MCF 10A (cell line): ENCODE measurements around the gene EIF4B. TPM values are rescaled to one million over a fixed set of nuclear protein-coding genes. Genes with fewer than 3 reads are reported as not detected.

Experiments
- Bru-seq: library from RNA; stranded (reverse); fragments of 400-500 nt; gene quantifications from one replicate; lab custom pipeline; 2021; lab: Mats Ljungman, UMichigan
- BruChase-seq, 2 experiments: library from RNA; stranded (reverse); fragments of 400-500 nt; gene quantifications; one replicate each; lab custom pipeline; 2021; lab: Mats Ljungman, UMichigan
- BruUV-seq: library from RNA; stranded (reverse); fragments of 400-500 nt; replicated peaks from 2 replicates; lab custom pipeline; 2021; lab: Mats Ljungman, UMichigan
- CTCF ChIA-PET: fragments of 300-600 bp; sonication (Branson Sonifier 250); formaldehyde crosslinking; extraction: SDS; loops from one replicate; lab custom pipeline; 2021; ENCODE audit warnings: antibody characterized with exemption, inconsistent platforms; lab: Yijun Ruan, JAX
- POLR2A ChIA-PET: fragments of 300-600, 350-650 bp; sonication (Branson Sonifier 250); formaldehyde crosslinking; extraction: SDS; loops from one replicate; lab custom pipeline; 2020; ENCODE audit warnings: antibody characterized with exemption, inconsistent platforms; lab: Yijun Ruan, JAX
- DNase-seq: peaks from one replicate; pipeline ENCODE4 v3.0.0-alpha.2; 2018; ENCODE audit not compliant: unreplicated experiment
- H3K27ac Mint-ChIP-seq: one replicate; pipeline ENCODE4 v1.8.0; 2022; ENCODE audit warnings: mild to moderate bottlenecking, low read depth, mixed read lengths; ENCODE audit not compliant: unreplicated experiment
- H3K27me3 Mint-ChIP-seq: one replicate; pipeline ENCODE4 v1.8.0; 2022; ENCODE audit warnings: mixed read lengths; ENCODE audit not compliant: insufficient read depth, unreplicated experiment
- H3K36me3 Mint-ChIP-seq: one replicate; pipeline ENCODE4 v1.8.0; 2022; ENCODE audit warnings: mild to moderate bottlenecking, moderate library complexity, mixed read lengths; ENCODE audit not compliant: insufficient read depth, unreplicated experiment
- H3K4me1 Mint-ChIP-seq: one replicate; pipeline ENCODE4 v1.8.0; 2022; ENCODE audit warnings: mixed read lengths; ENCODE audit not compliant: insufficient read depth, unreplicated experiment
- H3K4me3 Mint-ChIP-seq: one replicate; pipeline ENCODE4 v1.8.0; 2022; ENCODE audit warnings: mild to moderate bottlenecking, moderate library complexity, mixed read lengths; ENCODE audit not compliant: unreplicated experiment
- H3K9me3 Mint-ChIP-seq: one replicate; pipeline ENCODE4 v1.8.0; 2022; ENCODE audit warnings: mixed read lengths; ENCODE audit not compliant: unreplicated experiment
- CTCF ChIP-seq: fragments of 200-600 bp; IDR thresholded peaks from one replicate; pipeline ENCODE4 v1.8.0; 2022; ENCODE audit warnings: antibody characterized with exemption, mild to moderate bottlenecking; ENCODE audit not compliant: unreplicated experiment
- intact Hi-C: fragments of 100-400 bp; cut with micrococcal nuclease; formaldehyde crosslinking; loops from 2 replicates; pipeline ENCODE4 v1.14.1; 2022
- long read RNA-seq: library from polyadenylated mRNA; stranded (forward); transcript quantifications from one replicate; pipeline ENCODE4 v2.0.0, GENCODE V29; 2022
- total RNA-seq: library from RNA; stranded (reverse); gene quantifications from 2 replicates; pipeline ENCODE4 v1.2.3, GENCODE V29; 2022

Gene EIF4B
- total RNA-seq (580 and 658 TPM in 2 replicates), Bru-seq, nascent RNA (percentile 98 among the genes with signal in this experiment), BruChase-seq, experiment 1, labeled RNA remaining after a 6-hour chase (percentile 99 among the genes with signal in this experiment), BruChase-seq, experiment 2, labeled RNA remaining after a 2-hour chase (percentile 98 among the genes with signal in this experiment)
- long read RNA-seq, full-length matches to known transcripts = 201 of 328 reads
- long read RNA-seq, partial matches to known transcripts = 81 of 328 reads
- long read RNA-seq, other reads (novel, unspliced or antisense) = 46 of 328 reads

DNA sequence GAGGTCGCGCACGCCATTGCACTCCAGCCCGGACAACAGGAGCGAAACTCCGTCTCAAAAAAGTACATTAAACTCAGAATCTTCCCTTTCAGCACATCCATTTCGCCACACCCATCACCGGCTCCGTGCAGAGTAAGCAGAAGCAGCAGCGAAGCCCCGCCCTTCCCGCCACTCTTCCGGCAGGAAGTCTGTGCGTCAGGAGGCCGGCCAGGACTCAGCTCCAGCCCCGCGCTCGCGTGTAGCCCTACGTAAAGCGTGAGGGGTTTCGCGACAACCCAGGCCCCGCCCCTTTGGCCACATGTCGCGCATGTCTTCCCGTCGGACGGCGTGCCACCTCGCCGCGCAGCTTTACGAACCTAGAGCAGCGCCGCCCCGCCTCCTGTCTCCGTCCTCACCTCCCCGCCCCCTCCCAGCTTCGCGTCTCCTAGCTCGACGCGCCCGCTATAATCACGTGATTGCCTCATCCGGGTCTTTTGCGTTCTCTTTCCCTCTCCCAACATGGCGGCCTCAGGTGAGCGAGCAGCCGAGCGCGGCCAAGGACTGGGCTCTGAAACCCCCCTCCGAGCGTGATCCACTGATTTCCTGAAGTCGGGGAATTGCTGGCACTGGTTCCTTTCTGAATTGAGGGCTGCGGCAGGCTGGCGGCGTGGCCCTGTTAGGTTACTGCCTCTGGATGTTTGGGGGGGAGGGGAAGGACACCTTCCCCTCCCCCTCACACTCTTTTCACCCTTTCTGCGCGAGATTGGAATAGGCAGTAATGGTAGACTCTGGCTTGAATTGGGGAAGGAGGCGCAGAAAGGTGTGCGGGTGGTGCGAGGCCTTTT, at the start of gene EIF4B:
Gene EIF4B, plus strand, starts transcription at position 471 of the 824 bp plus-strand sequence. Its CDS starts 28 bp downstream, at position 499.
- peak within 1 kb of the TSS; percentile 98 for H3K4me3 Mint-ChIP-seq

GRCh38 chr12:52956987-52957386, 49.3 kb upstream of the EIF4B start:
- intact Hi-C loops = no loop called here
- Mint-ChIP-seq H3K9me3 (peaks cover 5% of the 10 kb centered on the region), H3K4me1 (peaks cover 2% of the 10 kb centered on the region), H3K36me3 (peaks cover 12% of the 10 kb centered on the region), H3K27me3 (no peaks in the 10 kb centered on the region), H3K4me3 (no peak overlapping the region), H3K27ac (no peak overlapping the region)
- BruUV-seq = no TSS peak
- no peak for DNase-seq
- TF ChIP-seq CTCF = no peak
- ChIA-PET POLR2A (interaction anchor here (0.6 to 1.5 kb wide), 4 partner anchors 8 to 52 kb away, joined by 3 to 5 read pairs (median 4); partner anchors contain the start of genes KRT18 and KRT8), CTCF (interaction anchor here (1.1 to 2.4 kb wide), 3 partner anchors 23 to 436 kb away, joined by 4 to 16 read pairs (median 8); no protein-coding TSS in a partner anchor)

More for the DNA sequence above, at the start of gene EIF4B:
- no TSS peak for BruUV-seq
- TF ChIP-seq CTCF = no peak
- no peaks in the 10 kb centered on the region for H3K9me3 Mint-ChIP-seq
- H3K4me1 Mint-ChIP-seq = peaks cover 31% of the 10 kb centered on the region
- peak; percentile 99 for DNase-seq
- CTCF ChIA-PET = interaction anchor here (0.6 to 1.7 kb wide), 8 partner anchors 14 to 976 kb away, joined by 3 to 7 read pairs (median 4); no protein-coding TSS in a partner anchor
- no peaks in the 10 kb centered on the region for H3K27me3 Mint-ChIP-seq
- peak within 1 kb of the TSS; percentile 98 for H3K27ac Mint-ChIP-seq
- peaks cover 46% of the 10 kb centered on the region for H3K36me3 Mint-ChIP-seq
- intact Hi-C loops = loop anchor here (2.0 kb wide), 1 partner anchor 73 kb away; the partner anchor contains the start of gene SPRYD3
- POLR2A ChIA-PET = interaction anchor here (0.6 to 3.1 kb wide), 49 partner anchors 9 to 1137 kb away, joined by 3 to 34 read pairs (median 4); partner anchors contain the start of genes AAAS, CSAD, KRT18 and KRT5

DNA sequence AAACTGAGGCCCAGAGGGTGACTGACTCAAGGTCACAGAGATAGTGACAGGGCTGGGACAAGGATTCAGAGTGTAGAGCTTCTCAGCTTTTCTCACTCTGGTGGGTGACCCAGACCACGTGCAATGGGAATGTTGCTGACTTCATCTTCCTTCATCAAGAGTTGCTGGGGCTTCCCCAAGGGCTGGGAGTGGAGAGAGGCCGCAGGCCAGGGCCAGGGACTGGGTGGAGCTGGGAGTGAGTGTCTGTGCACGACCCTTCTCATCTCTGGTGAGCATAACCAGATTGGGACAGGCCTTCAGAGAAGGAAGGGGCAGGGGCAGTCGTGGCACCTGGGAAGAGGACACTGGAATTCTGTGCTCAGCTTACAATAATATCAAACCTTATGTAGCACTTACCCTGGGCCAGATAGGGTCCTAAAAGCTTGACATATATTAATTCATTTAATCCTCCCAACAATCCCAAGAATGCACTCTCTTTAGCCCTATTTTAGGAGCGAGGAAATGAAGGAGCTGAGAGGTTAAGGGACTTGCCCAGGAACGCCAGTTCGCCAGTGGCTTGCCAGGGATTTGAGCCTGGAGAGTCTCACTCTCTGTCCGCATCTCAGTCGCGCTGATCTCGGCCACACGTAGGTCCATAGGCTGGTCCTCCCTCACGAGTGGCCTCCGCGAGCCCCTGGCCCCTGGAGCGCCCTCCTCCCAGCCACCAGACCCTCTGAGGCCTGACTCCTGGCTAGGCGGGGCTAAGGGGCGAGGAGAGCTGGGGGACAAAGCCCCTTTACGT, 41.5 kb upstream of the EIF4B start:
- DNase-seq = no peak
- BruUV-seq = no TSS peak
- ChIA-PET POLR2A (interaction anchor here (0.8 to 1.2 kb wide), 2 partner anchors 8 to 15 kb away, joined by 4 to 5 read pairs; partner anchors contain the start of gene KRT18), CTCF (interaction anchor here (1.4 kb wide), 2 partner anchors 16 to 80 kb away, joined by 4 to 6 read pairs; no protein-coding TSS in a partner anchor)
- Mint-ChIP-seq H3K4me3 (no peak overlapping the region), H3K27ac (no peak overlapping the region), H3K4me1 (peaks cover under 1% of the 10 kb centered on the region), H3K9me3 (peaks cover 5% of the 10 kb centered on the region), H3K36me3 (no peaks in the 10 kb centered on the region), H3K27me3 (no peaks in the 10 kb centered on the region)
- intact Hi-C loops = no loop called here
- TF ChIP-seq CTCF = no peak
